MCF 10A (cell line): ENCODE data around the gene GALNS. TPM values are rescaled to one million over a fixed set of nuclear protein-coding genes. Genes with fewer than 3 reads are reported as not detected.

Experiments
- BruUV-seq: library from RNA; stranded (reverse); fragments of 400-500 nt; replicated peaks from 2 replicates; lab custom pipeline; 2021; lab: Mats Ljungman, UMichigan
- CTCF ChIA-PET: fragments of 300-600 bp; sonication (Branson Sonifier 250); formaldehyde crosslinking; extraction: SDS; loops from one replicate; lab custom pipeline; 2021; ENCODE audit warnings: antibody characterized with exemption, inconsistent platforms; lab: Yijun Ruan, JAX
- POLR2A ChIA-PET: fragments of 300-600, 350-650 bp; sonication (Branson Sonifier 250); formaldehyde crosslinking; extraction: SDS; loops from one replicate; lab custom pipeline; 2020; ENCODE audit warnings: antibody characterized with exemption, inconsistent platforms; lab: Yijun Ruan, JAX
- DNase-seq: peaks from one replicate; pipeline ENCODE4 v3.0.0-alpha.2; 2018; ENCODE audit not compliant: unreplicated experiment
- H3K27ac Mint-ChIP-seq: one replicate; pipeline ENCODE4 v1.8.0; 2022; ENCODE audit warnings: mild to moderate bottlenecking, low read depth, mixed read lengths; ENCODE audit not compliant: unreplicated experiment
- H3K27me3 Mint-ChIP-seq: one replicate; pipeline ENCODE4 v1.8.0; 2022; ENCODE audit warnings: mixed read lengths; ENCODE audit not compliant: insufficient read depth, unreplicated experiment
- H3K36me3 Mint-ChIP-seq: one replicate; pipeline ENCODE4 v1.8.0; 2022; ENCODE audit warnings: mild to moderate bottlenecking, moderate library complexity, mixed read lengths; ENCODE audit not compliant: insufficient read depth, unreplicated experiment
- H3K4me1 Mint-ChIP-seq: one replicate; pipeline ENCODE4 v1.8.0; 2022; ENCODE audit warnings: mixed read lengths; ENCODE audit not compliant: insufficient read depth, unreplicated experiment
- H3K4me3 Mint-ChIP-seq: one replicate; pipeline ENCODE4 v1.8.0; 2022; ENCODE audit warnings: mild to moderate bottlenecking, moderate library complexity, mixed read lengths; ENCODE audit not compliant: unreplicated experiment
- H3K9me3 Mint-ChIP-seq: one replicate; pipeline ENCODE4 v1.8.0; 2022; ENCODE audit warnings: mixed read lengths; ENCODE audit not compliant: unreplicated experiment
- CTCF ChIP-seq: fragments of 200-600 bp; IDR thresholded peaks from one replicate; pipeline ENCODE4 v1.8.0; 2022; ENCODE audit warnings: antibody characterized with exemption, mild to moderate bottlenecking; ENCODE audit not compliant: unreplicated experiment
- intact Hi-C: fragments of 100-400 bp; cut with micrococcal nuclease; formaldehyde crosslinking; loops from 2 replicates; pipeline ENCODE4 v1.14.1; 2022
- total RNA-seq: library from RNA; stranded (reverse); gene quantifications from 2 replicates; pipeline ENCODE4 v1.2.3, GENCODE V29; 2022

Gene GALNS
- total RNA-seq, 1 experiment from 2014 or later: 26.0 TPM

- Mint-ChIP-seq H3K27me3 (no peaks in the 10 kb centered on the region), H3K4me1 (no peaks in the 10 kb centered on the region), H3K4me3 (peak overlapping the region; percentile 74), H3K27ac (no peak overlapping the region), H3K9me3 (no peaks in the 10 kb centered on the region), H3K36me3 (peaks cover 43% of the 10 kb centered on the region)
- intact Hi-C loops: no loop called here
- ChIA-PET CTCF (no interaction called here), POLR2A (interaction anchor here (0.7 to 3.3 kb wide), 3 partner anchors 8 to 781 kb away, joined by 3 to 24 read pairs (median 16); partner anchors contain the start of genes APRT and PIEZO1)
- BruUV-seq: no TSS peak
- peak; percentile 45 for DNase-seq
- no peak for TF ChIP-seq CTCF
These were observed 52.0 kb downstream of the GALNS start for GRCh38 chr16:88804552-88805339.

- Mint-ChIP-seq H3K4me1 (no peaks in the 10 kb centered on the region), H3K36me3 (peaks cover 39% of the 10 kb centered on the region), H3K27me3 (no peaks in the 10 kb centered on the region), H3K27ac (no peak overlapping the region), H3K4me3 (peak overlapping the region; percentile 74), H3K9me3 (no peaks in the 10 kb centered on the region)
- intact Hi-C loops: no loop called here
- CTCF ChIA-PET: no interaction called here
- DNase-seq: no peak
- BruUV-seq: no TSS peak
- no peak for TF ChIP-seq CTCF
- POLR2A ChIA-PET: interaction anchor here (0.7 to 3.3 kb wide), 3 partner anchors 8 to 782 kb away, joined by 3 to 24 read pairs (median 16); partner anchors contain the start of genes APRT and PIEZO1
These were observed 52.6 kb downstream of the GALNS start for GRCh38 chr16:88804173-88804551.

GRCh38 chr16:88803264-88803987, 53.3 kb downstream of the GALNS start, which contains the start of gene CDT1:
Gene CDT1, plus strand, starts transcription at chr16:88803789. Its CDS starts 43 bp downstream, at chr16:88803832.
- peak; percentile 80 for DNase-seq
- POLR2A ChIA-PET: interaction anchor here (0.5 to 3.3 kb wide), 6 partner anchors 9 to 351 kb away, joined by 3 to 24 read pairs (median 4); partner anchors contain the start of genes APRT and PIEZO1
- Mint-ChIP-seq H3K9me3 (no peaks in the 10 kb centered on the region), H3K27me3 (no peaks in the 10 kb centered on the region), H3K36me3 (peaks cover 36% of the 10 kb centered on the region), H3K27ac (no peak within 1 kb of the TSS), H3K4me3 (peak within 1 kb of the TSS; percentile 74), H3K4me1 (no peaks in the 10 kb centered on the region)
- BruUV-seq: no TSS peak
- TF ChIP-seq CTCF: no peak
- intact Hi-C loops: no loop called here
- CTCF ChIA-PET: no interaction called here

GRCh38 chr16:88800277-88800592, 56.5 kb downstream of the GALNS start:
- intact Hi-C loops: no loop called here
- TF ChIP-seq CTCF: no peak
- H3K27me3 Mint-ChIP-seq: no peaks in the 10 kb centered on the region

More at GRCh38 chr16:88800277-88800592, 56.5 kb downstream of the GALNS start:
- Mint-ChIP-seq H3K4me3 (no peak overlapping the region), H3K27ac (no peak overlapping the region), H3K36me3 (peaks cover 15% of the 10 kb centered on the region), H3K4me1 (no peaks in the 10 kb centered on the region), H3K9me3 (no peaks in the 10 kb centered on the region)
- DNase-seq: no peak
- CTCF ChIA-PET: interaction anchor here (0.9 to 1.6 kb wide), 4 partner anchors 57 to 64 kb away, joined by 3 to 9 read pairs (median 6); no protein-coding TSS in a partner anchor
- BruUV-seq: no TSS peak
- POLR2A ChIA-PET: interaction anchor here (0.8 to 1.2 kb wide), 2 partner anchors 11 to 12 kb away, joined by 3 to 4 read pairs; partner anchors contain the start of gene APRT
